C4-2B (cell line): ENCODE results near the gene TTC31.

Source experiments
- CTCF ChIP-seq: fragments of 450-650 bp; conservative IDR thresholded peaks from 2 replicates; pipeline ENCODE4 v1.5.1; 2017; ENCODE audit warnings: mild to moderate bottlenecking
- ZFX ChIP-seq: fragments of 450-650 bp; IDR thresholded peaks from 2 replicates; pipeline ENCODE4 v1.6.1; 2017

GRCh38 chr2:74488643-74489481, 6.0 kb downstream of the TTC31 start:
- no peak for TF ChIP-seq CTCF
- TF ChIP-seq ZFX = no peak
